Activated gamma-delta T cell (primary cell): ENCODE measurements around the gene UBR4.

Experiments used
- DNase-seq: peaks from one replicate; lab custom pipeline; 2025; lab: John Stamatoyannopoulos, UW

The UBR4 gene

GRCh38 chr1:19036041-19036812, 173.8 kb downstream of the UBR4 start:
- DNase-seq = no peak

- DNase-seq = no peak
Observed at GRCh38 chr1:19035377-19036040, 174.6 kb downstream of the UBR4 start.

- DNase-seq = no peak
Observed at GRCh38 chr1:19034721-19035120, 175.3 kb downstream of the UBR4 start.

GRCh38 chr1:19033926-19034680, 176.0 kb downstream of the UBR4 start:
- no peak for DNase-seq

GRCh38 chr1:19033515-19033839, 176.6 kb downstream of the UBR4 start:
- no peak for DNase-seq

GRCh38 chr1:19032701-19033514, 177.2 kb downstream of the UBR4 start:
- no peak for DNase-seq

- no peak for DNase-seq
Observed at GRCh38 chr1:19032413-19032695, 177.7 kb downstream of the UBR4 start.

GRCh38 chr1:19029191-19030085, 180.6 kb downstream of the UBR4 start:
- no peak for DNase-seq

- no peak for DNase-seq
Observed at GRCh38 chr1:19028546-19029129, 181.4 kb downstream of the UBR4 start.

- no peak for DNase-seq
Observed at GRCh38 chr1:19028110-19028509, 182.0 kb downstream of the UBR4 start.
